GM12878 (cell line): ENCODE results near the gene SRI. TPM values are rescaled to one million over a fixed set of nuclear protein-coding genes. Genes with fewer than 3 reads are reported as not detected.

Experiments
- BACH1 ChIP-seq: fragments of 450-650 bp; IDR thresholded peaks from 2 replicates; pipeline ENCODE4 v1.6.1; 2017; ENCODE audit warnings: mild to moderate bottlenecking, borderline replicate concordance
- HCFC1 ChIP-seq: fragments of 150-350 bp; IDR thresholded peaks from 2 replicates; pipeline ENCODE4 v1.6.1; 2014; ENCODE audit warnings: low read length
- IKZF1 ChIP-seq: fragments of 450-650 bp; conservative IDR thresholded peaks from 2 replicates; pipeline ENCODE4 v1.6.1; 2017; ENCODE audit warnings: antibody characterized with exemption, mild to moderate bottlenecking
- NFYA ChIP-seq: IDR thresholded peaks from 2 replicates; pipeline ENCODE4 v1.6.1; 2011; ENCODE audit warnings: low read depth, mild to moderate bottlenecking, low read length, improper control_type of control experiment, borderline replicate concordance
- POLR2AphosphoS5 ChIP-seq: IDR thresholded peaks from 2 replicates; pipeline ENCODE4 v1.6.1; 2011; ENCODE audit warnings: mild to moderate bottlenecking, low read length, inconsistent platforms
- POU2F2 ChIP-seq: IDR thresholded peaks from 3 replicates; pipeline ENCODE4 v1.6.1; 2011; ENCODE audit warnings: low read depth, mild to moderate bottlenecking, low read length, borderline replicate concordance
- RUNX3 ChIP-seq: IDR thresholded peaks from 2 replicates; pipeline ENCODE4 v1.6.1; 2012; ENCODE audit warnings: low read length, inconsistent platforms
- SMARCA5 ChIP-seq: fragments of 450-650 bp; IDR thresholded peaks from 2 replicates; pipeline ENCODE4 v1.6.1; 2017; ENCODE audit warnings: mild to moderate bottlenecking
- TCF3 ChIP-seq: IDR thresholded peaks from 2 replicates; pipeline ENCODE4 v1.6.1; 2012; ENCODE audit warnings: low read depth, mild to moderate bottlenecking, low read length, borderline replicate concordance; ENCODE audit not compliant: insufficient read depth
- YBX1 ChIP-seq: fragments of 450-650 bp; IDR thresholded peaks from 2 replicates; pipeline ENCODE4 v1.6.1; 2016; ENCODE audit warnings: antibody characterized with exemption
- ZBTB4 ChIP-seq: fragments of 450-650 bp; formaldehyde crosslinking; IDR thresholded peaks from 2 replicates; pipeline ENCODE4 v1.4.0; 2022; ENCODE audit warnings: mild to moderate bottlenecking, moderate library complexity
- ZNF207 ChIP-seq: fragments of 450-650 bp; IDR thresholded peaks from 2 replicates; pipeline ENCODE4 v1.6.1; 2014; ENCODE audit warnings: antibody characterized with exemption, mild to moderate bottlenecking, borderline replicate concordance
- polyA plus RNA-seq, 11 experiments: library from polyadenylated mRNA; depleted of rRNA in 4 of 11; unstranded in 6 of 11; stranded (reverse) in 5 of 11; fragments of >200 nt; fragmentation: Nextera tagmentation in 4 of 11; fragmentation: Illumina TruSeq in 1 of 11; extraction: Ambion mirVana in 4 of 11; extraction: Trizol in 1 of 11; gene quantifications; 1 replicate in 1 of 11; 2 replicates in 10 of 11; pipeline versions ENCODE4 v1.2.1 to v1.2.3, GENCODE V29; 2011 to 2016; ENCODE audit warnings: inconsistent platforms in 2 of 11, missing spikeins in 2 of 11, low read depth in 1 of 11
- total RNA-seq, 4 experiments: library from RNA; depleted of rRNA in 3 of 4; stranded (reverse); fragments of >200 nt in 3 of 4; fragmentation: Illumina TruSeq in 1 of 4; extraction: Trizol in 1 of 4; gene quantifications; 2 replicates each; pipeline versions ENCODE4 v1.2.1 to v1.2.3, GENCODE V29; 2013 to 2021

The SRI gene
- total and polyA plus RNA-seq, 10 of the 15 experiments (the other 5 are each of a cell fraction or from before 2014, with no cell fraction given), result 94.7 to 588 (median 242) TPM

- TF ChIP-seq POLR2AphosphoS5, result no peak
- no peak for TF ChIP-seq HCFC1
- TF ChIP-seq NFYA, result no peak
- no peak for TF ChIP-seq SMARCA5
- no peak for TF ChIP-seq BACH1
- no peak for TF ChIP-seq POU2F2
- TF ChIP-seq YBX1, result no peak
- no peak for TF ChIP-seq IKZF1
- TF ChIP-seq RUNX3, result no peak
- TF ChIP-seq TCF3, result no peak
- TF ChIP-seq ZBTB4 (CRISPR knock-in tag), result no peak
- TF ChIP-seq ZNF207, result no peak
Observed at GRCh38 chr7:88260719-88261118, 40.9 kb upstream of the SRI start (continued).
